GM10847 (cell line): ENCODE results near the gene PAX9.

Source experiments
- POLR2A ChIP-seq: IDR thresholded peaks from 2 replicates; pipeline ENCODE4 v1.6.1; 2011; ENCODE audit not compliant: insufficient read length; ENCODE audit errors: extremely low read depth

PAX9 gene

DNA sequence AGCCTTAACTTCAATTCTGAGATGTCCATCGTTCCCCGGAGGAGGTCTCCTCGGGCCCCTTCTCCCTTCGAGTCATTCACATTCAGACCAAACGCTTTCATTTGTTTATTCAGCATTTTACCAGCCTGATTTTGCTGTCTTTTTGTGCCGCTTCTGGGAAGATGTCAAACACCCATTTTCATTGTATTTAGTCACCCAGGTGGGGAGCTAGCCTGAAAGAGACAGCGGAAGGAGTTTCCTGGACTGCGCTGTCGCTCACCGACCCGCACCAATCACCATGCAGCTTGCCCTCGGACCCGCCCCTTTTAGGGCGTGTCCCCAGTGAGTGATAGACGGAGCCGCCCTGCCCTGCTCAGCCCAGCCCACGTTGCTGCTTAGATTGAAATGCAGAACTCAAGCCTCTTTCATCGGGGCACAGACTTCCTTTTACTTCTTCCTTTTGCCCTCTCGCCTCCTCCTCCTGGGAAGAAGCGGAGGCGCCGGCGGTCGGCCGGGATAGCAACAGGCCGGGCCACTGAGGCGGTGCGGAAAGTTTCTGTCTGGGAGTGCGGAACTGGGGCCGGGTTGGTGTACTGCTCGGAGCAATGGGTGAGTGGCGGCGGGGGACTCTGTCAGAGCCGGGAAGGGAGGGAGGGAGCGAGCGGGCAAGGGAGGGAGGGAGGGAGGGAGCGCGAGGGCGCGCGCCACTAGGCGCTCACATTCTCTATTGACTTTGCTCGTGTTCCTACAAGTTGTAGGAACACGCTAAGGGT is at the start of gene PAX9:
Gene PAX9, plus strand, starts transcription at position 355 of the 752 bp plus-strand sequence. Its CDS starts 230 bp downstream, at position 585.
- TF ChIP-seq POLR2A = no peak

DNA sequence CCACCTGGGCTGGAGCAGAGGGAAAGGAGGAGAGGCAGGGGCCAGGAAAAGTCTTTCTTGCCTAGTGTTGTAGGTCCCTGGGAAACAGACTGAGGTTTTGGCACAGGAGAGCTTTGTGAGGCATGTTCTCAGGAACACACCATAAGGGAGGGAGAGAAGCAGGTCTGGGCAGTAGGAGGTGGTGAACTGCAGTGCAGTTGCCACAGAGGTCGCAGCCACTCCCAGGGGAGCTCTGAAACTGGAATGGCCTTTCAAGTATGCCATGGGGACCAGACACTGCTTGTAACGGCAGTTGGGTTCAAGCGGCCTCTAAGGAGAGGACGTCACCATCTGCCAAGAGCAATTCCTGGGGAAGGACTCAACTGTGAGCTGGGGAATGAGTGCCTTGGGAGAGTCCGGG is 43.8 kb upstream of the PAX9 start:
- no peak for TF ChIP-seq POLR2A

DNA sequence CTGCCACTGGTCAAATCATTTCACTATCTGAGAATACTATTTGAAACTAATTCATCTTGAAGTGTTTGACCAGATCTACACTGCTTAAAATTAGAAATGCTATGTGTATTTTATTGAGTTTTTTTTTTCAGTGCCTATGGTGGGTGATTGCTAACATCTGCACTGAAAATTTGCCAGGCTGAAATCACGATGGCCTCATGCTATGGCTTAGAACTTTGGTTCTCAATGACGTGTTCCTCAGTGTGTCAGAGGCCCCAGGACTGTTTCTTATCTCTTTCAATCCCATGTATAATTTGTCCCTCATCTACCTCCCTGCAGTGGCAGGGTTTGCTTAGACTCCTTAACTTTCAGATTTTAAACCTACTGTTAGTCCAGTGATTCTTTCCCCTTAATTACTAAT is 43.0 kb upstream of the PAX9 start:
- TF ChIP-seq POLR2A = no peak

DNA sequence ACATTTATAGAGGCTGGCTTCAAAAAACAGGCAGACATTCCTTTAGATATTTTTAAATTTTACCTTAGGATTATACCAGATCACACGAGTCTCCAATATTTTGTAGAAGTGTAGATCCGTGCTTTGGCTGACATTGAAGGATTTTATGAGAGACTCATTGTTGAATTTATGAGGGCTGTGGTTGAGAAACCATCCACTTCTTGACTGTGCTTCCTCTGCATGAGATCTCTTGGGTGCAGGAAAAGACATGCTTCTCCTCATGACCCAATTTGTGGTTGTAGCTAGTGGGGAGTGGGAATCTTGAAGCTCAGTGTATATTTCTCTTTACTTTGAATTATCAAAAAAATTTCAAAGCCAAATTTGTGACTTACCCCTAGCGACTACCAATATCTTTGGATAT is 42.5 kb upstream of the PAX9 start:
- no peak for TF ChIP-seq POLR2A

DNA sequence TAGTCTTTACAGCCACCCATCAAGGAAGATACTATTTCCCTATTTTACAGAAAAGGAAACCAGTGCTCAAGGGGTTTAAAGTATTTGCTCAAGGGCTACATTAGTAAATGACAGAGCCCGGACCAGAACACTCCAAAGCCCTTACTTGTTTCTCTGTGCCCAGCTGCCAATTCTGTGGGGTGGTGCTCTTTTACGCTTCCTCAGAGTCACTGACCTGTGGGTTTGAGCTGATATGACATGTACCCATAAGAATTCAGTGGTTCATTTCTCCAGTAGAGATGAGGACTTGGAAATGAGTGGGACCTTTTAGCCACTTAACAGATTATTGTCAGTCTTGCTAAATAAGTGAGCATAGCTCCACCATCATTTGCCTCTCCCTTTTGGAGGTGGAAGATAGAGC is 41.8 kb upstream of the PAX9 start:
- no peak for TF ChIP-seq POLR2A

DNA sequence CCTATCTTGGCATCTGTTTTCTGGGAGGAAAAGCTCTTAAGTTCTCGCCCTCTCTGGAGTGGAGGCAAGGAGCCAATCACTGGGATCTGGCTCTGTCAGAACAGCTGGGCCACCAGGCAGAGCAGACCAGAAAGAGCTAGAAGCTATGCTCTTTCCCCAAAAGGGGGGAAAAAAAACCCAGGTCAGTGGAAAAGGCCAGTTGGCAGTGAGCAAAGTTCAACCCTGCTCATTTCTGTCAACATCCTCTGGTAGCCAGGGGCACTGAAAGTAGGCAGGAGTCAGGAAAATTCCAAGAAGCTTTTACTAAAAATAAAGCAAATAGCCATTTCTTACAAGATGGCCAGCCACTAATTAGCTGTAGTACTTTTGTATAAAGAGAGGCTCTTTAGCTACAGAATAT is 36.6 kb upstream of the PAX9 start:
- no peak for TF ChIP-seq POLR2A

DNA sequence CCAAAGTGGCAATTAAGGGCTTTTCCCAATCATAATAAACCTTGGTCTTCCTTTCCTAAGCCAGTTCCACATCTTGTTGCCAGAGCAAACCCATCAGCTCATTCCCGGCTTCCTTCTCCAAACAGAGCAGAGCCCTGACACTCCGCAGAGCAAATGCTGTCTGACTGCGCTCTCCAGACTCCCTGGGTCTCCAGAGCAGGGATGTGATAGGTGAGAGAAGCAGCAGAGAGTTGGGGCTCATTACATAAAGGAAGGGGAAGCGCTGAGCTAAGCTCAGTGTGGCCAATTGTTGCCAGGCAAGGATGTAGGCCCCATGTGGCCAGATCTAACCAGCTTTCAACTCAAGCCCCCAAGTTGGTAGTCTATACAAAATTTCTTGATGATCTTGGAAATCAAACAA is 36.2 kb upstream of the PAX9 start:
- TF ChIP-seq POLR2A = no peak

DNA sequence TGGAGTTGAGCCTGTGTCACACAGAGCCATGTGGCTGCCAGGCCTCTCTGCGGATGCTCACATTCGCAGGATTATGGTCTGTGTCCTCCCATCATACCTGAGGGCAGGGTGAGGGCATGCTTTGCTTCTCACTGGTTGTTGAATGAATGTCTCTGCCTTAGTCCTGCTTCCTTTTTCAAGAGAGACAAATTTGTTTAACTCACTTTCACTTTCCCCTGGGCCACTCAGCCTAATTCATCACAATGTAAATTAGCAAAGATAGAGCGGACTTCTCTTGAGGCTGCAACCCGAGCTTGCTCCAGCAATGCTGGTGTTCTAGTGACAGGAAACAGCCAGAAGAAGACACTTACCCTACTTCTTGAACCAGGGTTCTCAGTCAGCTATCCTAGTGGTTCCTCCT is 35.5 kb upstream of the PAX9 start:
- TF ChIP-seq POLR2A = no peak

DNA sequence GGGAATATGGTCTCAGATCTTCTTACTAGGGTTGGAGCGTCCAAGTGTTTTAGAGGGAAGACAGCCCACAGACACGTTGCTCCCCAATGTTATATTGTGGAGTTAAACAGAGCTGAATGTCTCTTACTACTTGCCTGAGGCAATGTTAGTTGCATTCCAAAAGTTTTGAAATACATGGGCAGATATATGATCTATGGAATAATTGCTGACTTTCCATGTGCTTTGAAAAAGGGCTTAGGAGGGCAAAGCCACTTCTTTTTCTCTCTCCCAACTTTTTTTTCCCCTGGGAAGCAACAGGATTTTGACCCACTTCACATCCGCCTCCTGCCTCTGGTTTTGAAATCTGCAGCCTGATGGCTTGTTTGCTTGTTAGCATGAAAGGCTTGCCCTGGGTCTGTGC is 33.7 kb upstream of the PAX9 start:
- no peak for TF ChIP-seq POLR2A

DNA sequence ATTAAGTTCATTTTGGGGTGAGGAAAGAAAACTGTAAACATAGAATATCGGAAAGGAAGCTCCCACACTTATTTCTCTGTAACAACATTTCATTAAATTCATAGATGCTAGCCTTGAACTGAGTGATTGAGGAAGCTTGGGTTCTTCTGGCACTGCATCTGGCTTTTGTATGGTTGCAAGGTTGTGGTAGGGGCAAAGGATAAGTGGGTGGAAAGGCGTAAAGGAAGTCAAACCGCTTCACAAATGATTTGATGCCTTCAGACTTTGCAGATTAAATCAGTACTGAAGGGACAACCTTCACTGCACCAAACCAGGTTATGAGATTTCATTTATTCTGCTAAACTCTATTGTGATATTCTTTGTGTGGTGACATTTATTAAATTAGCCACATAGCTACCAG is 28.1 kb upstream of the PAX9 start:
- no peak for TF ChIP-seq POLR2A

DNA sequence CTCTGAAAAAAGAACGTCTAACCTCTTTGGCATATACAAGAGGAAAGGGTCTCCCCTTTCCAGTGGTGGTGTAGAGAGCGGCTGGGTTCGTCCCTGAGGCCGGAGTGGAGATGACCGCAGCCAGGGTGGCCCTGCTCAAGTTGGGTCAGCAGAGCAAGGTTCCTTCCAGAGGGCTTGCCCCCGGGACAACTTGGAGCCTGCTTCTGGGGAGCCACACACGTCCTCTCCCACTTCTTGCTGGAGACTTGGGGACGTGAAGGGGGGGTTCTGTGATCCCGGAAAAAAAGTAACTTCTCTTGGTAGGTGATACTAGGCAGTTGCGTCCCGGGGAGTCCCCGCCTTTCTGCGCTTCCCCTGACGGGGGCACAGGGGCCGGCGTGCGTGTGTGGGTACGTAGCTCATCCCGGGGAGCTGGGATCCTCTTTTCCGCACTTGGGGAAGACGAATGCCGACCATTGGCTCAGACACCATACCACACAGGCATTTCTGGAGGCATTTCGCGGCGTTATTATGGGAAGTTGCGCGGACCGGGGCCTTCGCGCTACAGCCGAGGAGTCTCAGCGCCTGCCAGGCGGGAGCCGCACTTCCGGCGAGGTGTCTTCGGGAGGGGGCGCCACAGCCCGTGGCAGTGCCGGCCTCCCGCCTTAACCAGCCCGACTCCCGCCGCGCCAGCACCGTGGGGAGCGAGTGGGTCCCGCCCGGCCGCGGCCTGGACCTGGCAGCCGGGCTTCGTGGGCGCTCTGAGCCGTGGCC is 14.8 kb upstream of the PAX9 start:
- TF ChIP-seq POLR2A = no peak

DNA sequence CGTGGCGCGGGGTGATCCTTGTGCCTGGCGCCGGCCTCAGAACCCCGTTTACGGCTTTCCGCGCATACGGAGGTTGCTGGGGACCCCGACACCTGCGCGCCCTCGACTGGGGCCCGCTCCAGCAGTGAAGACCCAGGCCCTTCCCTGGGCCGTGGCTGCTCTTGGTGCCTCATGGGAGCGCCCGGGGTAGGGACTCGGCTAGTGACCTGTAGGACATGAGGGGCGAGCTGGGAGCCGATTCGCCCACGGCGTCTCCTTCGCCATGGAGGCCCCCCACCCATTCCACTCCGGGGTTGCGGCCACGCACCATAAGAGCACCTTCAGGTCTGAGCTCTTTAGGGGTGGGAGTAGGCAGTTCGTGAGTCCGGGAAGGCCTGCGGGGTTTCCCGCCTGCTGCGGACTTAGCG is 14.2 kb upstream of the PAX9 start:
- no peak for TF ChIP-seq POLR2A

DNA sequence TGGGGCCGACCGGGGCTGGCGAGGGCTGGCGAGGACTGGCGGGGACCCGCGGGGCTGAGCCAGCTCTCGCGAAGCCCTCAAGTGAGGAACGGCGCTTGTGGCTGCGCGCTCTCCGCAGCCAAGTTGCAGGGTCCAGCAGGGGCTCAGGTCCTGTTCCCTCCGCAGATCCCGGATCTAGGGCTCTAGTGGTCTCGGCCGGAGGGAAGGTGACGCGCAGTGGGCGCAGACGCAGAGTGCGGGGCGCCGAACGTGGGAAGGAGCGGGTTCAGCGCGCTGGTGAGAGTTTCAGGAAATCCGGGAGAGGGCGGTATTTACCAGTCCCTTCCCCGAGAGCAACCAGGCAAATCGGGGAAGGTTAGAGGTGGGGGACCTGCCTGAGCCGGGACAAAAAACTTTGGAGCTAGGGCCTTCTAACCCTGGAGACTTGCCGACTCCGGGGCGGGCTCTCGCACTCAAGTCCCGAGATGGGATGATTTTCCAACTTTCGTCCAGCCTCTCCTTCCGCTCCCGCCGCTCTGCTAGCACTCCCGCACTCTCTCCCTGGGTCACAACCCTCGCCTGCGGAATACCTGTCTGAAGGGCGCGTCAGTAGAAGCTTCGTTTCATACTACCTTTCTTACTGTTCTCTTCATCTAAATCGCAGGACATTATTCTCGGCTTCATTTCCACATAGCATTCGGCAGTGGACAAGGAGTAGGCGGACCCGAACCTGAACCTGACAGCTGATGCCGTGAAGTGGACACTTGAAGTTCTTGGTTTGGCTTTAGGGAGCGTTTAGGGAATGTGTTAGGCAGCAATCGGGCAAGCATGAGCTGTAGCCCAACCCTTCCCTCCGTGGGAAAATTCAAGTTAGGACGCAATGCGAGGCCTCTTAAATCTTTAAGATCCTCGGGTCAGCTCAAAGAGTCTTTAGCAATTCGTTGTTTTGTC is 13.6 kb upstream of the PAX9 start:
- no peak for TF ChIP-seq POLR2A

DNA sequence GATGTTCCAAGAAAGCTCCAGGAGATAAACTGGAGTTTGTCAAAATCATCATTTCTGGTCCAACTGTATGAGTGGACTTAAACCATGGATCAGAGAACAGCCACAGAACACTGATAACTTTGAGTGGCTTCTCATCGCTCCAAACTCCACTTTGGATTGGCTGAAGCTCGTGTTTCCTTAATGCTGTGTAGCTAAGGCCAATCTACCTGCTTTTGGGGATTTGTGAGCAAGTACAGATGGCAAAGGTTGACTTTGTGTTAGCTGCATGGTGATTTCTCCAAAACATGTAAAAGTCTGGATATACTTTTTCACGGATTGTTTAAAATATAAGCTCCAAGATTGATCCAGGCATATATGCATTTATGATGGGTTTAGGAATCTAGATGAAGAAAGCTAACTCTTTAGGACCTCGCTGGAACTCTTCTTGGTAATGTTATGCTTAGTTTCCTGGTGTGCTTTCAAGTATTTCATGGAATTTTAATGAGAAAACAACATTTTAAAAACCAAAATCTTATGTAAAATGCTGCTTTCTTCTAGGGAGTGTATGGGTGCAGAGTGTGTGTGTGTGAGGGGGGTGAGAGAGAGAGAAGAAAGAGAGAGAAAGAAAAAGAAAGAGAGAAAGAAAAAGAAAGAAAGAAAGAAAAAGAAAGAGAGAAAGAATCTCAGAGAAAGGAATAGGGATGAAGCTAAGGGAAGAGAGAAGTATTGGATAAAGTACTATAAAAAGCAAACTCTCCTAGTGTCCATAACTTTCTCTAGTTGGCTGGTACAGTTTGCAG is 11.6 kb upstream of the PAX9 start:
- no peak for TF ChIP-seq POLR2A
